HepG2 (cell line): Measurements from ENCODE around the gene ABCC10. TPM values are rescaled to one million over a fixed set of nuclear protein-coding genes. Genes with fewer than 3 reads are reported as not detected.

Experiments
- HIVEP1 ChIP-seq: sonication (generic); formaldehyde crosslinking; IDR thresholded peaks from 2 replicates; pipeline ENCODE4 v1.4.0; 2020; ENCODE audit warnings: mild to moderate bottlenecking, missing genetic modification reagents
- KDM3A ChIP-seq: IDR thresholded peaks from 2 replicates; pipeline ENCODE4 v1.6.1; 2018; ENCODE audit warnings: low read depth, missing compliant biosample characterization
- KDM4B ChIP-seq: sonication (generic); formaldehyde crosslinking; IDR thresholded peaks from 2 replicates; pipeline ENCODE4 v1.4.0; 2020; ENCODE audit warnings: missing genetic modification reagents
- LCORL ChIP-seq, 2 experiments: fragments of 450-650 bp in 1 of 2; sonication (generic) in 1 of 2; formaldehyde crosslinking in 1 of 2; IDR thresholded peaks; 2 replicates each; pipeline versions ENCODE4 v1.5.0 to v1.6.1; 2017 to 2020; ENCODE audit warnings: antibody characterized with exemption in 1 of 2, missing genetic modification reagents in 1 of 2
- MBNL3 ChIP-seq: fragments of 250-450 bp; sonication (Bioruptor Pico); conservative IDR thresholded peaks from 2 replicates; pipeline ENCODE4 v1.8.0; 2022; ENCODE audit warnings: mild to moderate bottlenecking, inconsistent platforms
- PAWR ChIP-seq: sonication (generic); formaldehyde crosslinking; IDR thresholded peaks from 2 replicates; pipeline ENCODE4 v1.4.0; 2020; ENCODE audit warnings: missing genetic modification reagents, mild to moderate bottlenecking, borderline replicate concordance
- REPIN1 ChIP-seq: sonication (generic); formaldehyde crosslinking; IDR thresholded peaks from 2 replicates; pipeline ENCODE4 v1.8.0; 2022; ENCODE audit warnings: missing genetic modification reagents, low read depth, mild to moderate bottlenecking, borderline replicate concordance
- RFXAP ChIP-seq: sonication (generic); formaldehyde crosslinking; IDR thresholded peaks from 2 replicates; pipeline ENCODE4 v1.4.0; 2020; ENCODE audit warnings: missing genetic modification reagents, borderline replicate concordance
- SCMH1 ChIP-seq: sonication (generic); formaldehyde crosslinking; IDR thresholded peaks from 2 replicates; pipeline ENCODE4 v1.9.0; 2021; ENCODE audit warnings: missing genetic modification reagents, mild to moderate bottlenecking, borderline replicate concordance
- SMARCC2 ChIP-seq: fragments of 450-650 bp; IDR thresholded peaks from 2 replicates; pipeline ENCODE4 v1.6.1; 2017; ENCODE audit warnings: antibody characterized with exemption, mild to moderate bottlenecking
- ZBTB21 ChIP-seq: sonication (generic); formaldehyde crosslinking; IDR thresholded peaks from 2 replicates; pipeline ENCODE4 v1.4.0; 2020; ENCODE audit warnings: missing genetic modification reagents
- ZBTB37 ChIP-seq: sonication (generic); formaldehyde crosslinking; IDR thresholded peaks from 2 replicates; pipeline ENCODE4 v1.4.0; 2020; ENCODE audit warnings: mild to moderate bottlenecking, missing genetic modification reagents
- ZBTB8A ChIP-seq: sonication (generic); formaldehyde crosslinking; IDR thresholded peaks from 2 replicates; pipeline ENCODE4 v1.4.0; 2020; ENCODE audit warnings: mild to moderate bottlenecking, low read depth, missing genetic modification reagents, borderline replicate concordance
- ZFP91 ChIP-seq: sonication (generic); formaldehyde crosslinking; IDR thresholded peaks from 2 replicates; pipeline ENCODE4 v1.9.0; 2022; ENCODE audit warnings: missing genetic modification reagents, mild to moderate bottlenecking, borderline replicate concordance
- ZNF20 ChIP-seq: sonication (generic); formaldehyde crosslinking; IDR thresholded peaks from 2 replicates; pipeline ENCODE4 v1.4.0; 2020; ENCODE audit warnings: mild to moderate bottlenecking, moderate library complexity, missing genetic modification reagents
- ZNF337 ChIP-seq: sonication (generic); formaldehyde crosslinking; IDR thresholded peaks from 2 replicates; pipeline ENCODE4 v1.5.1; 2020; ENCODE audit warnings: missing genetic modification reagents, low read depth, mild to moderate bottlenecking, borderline replicate concordance
- ZNF343 ChIP-seq: sonication (generic); formaldehyde crosslinking; IDR thresholded peaks from 2 replicates; pipeline ENCODE4 v1.4.0; 2020; ENCODE audit warnings: mild to moderate bottlenecking, missing genetic modification reagents
- ZNF354B ChIP-seq: sonication (generic); formaldehyde crosslinking; IDR thresholded peaks from 2 replicates; pipeline ENCODE4 v1.8.0; 2022; ENCODE audit warnings: mild to moderate bottlenecking, missing genetic modification reagents
- ZNF572 ChIP-seq: sonication (generic); formaldehyde crosslinking; IDR thresholded peaks from 2 replicates; pipeline ENCODE4 v1.5.1; 2020; ENCODE audit warnings: mild to moderate bottlenecking, missing genetic modification reagents
- ZNF614 ChIP-seq: IDR thresholded peaks from 2 replicates; pipeline ENCODE4 v1.6.1; 2018; ENCODE audit warnings: missing biosample characterization, missing genetic modification reagents, inconsistent platforms, borderline replicate concordance
- ZNF841 ChIP-seq: sonication (generic); formaldehyde crosslinking; IDR thresholded peaks from 2 replicates; pipeline ENCODE4 v1.8.1; 2023; ENCODE audit warnings: missing genetic modification reagents, borderline replicate concordance
- polyA plus RNA-seq, 8 experiments: library from polyadenylated mRNA; depleted of rRNA in 3 of 8; stranded (reverse) in 7 of 8; unstranded in 1 of 8; fragments of >200 nt; fragmentation: Illumina TruSeq in 4 of 8; extraction: Trizol in 4 of 8; gene quantifications; 2 replicates each; pipeline versions ENCODE4 v1.2.1 to v1.2.3, GENCODE V29; 2011 to 2016; ENCODE audit warnings: low read depth in 4 of 8, missing spikeins in 1 of 8, mixed read lengths in 1 of 8; ENCODE audit not compliant: insufficient read depth in 1 of 8
- total RNA-seq, 5 experiments: library from RNA; depleted of rRNA; stranded (reverse); fragments of >200 nt; fragmentation: Illumina TruSeq; extraction: Trizol; gene quantifications; 2 replicates each; pipeline ENCODE4 v1.2.3, GENCODE V29; 2016; ENCODE audit warnings: low read depth in 1 of 5
- TF ChIP-seq, protein P1 (sequence below): sonication (generic); formaldehyde crosslinking; IDR thresholded peaks from 2 replicates; pipeline ENCODE4 v1.4.0; 2020; ENCODE audit warnings: missing genetic modification reagents
- TF ChIP-seq, protein P2 (sequence below): sonication (generic); formaldehyde crosslinking; IDR thresholded peaks from 2 replicates; pipeline ENCODE4 v1.5.0; 2020; ENCODE audit warnings: missing genetic modification reagents
- TF ChIP-seq, protein P3 (sequence below): IDR thresholded peaks from 2 replicates; pipeline ENCODE4 v1.6.1; 2016; ENCODE audit warnings: missing compliant biosample characterization, missing genetic modification reagents, borderline replicate concordance

ABCC10 gene
- total and polyA plus RNA-seq, 2 of the 13 experiments (the other 11 are each of a cell fraction or from before 2014, with no cell fraction given), result 16.0 to 24.3 TPM

DNA sequence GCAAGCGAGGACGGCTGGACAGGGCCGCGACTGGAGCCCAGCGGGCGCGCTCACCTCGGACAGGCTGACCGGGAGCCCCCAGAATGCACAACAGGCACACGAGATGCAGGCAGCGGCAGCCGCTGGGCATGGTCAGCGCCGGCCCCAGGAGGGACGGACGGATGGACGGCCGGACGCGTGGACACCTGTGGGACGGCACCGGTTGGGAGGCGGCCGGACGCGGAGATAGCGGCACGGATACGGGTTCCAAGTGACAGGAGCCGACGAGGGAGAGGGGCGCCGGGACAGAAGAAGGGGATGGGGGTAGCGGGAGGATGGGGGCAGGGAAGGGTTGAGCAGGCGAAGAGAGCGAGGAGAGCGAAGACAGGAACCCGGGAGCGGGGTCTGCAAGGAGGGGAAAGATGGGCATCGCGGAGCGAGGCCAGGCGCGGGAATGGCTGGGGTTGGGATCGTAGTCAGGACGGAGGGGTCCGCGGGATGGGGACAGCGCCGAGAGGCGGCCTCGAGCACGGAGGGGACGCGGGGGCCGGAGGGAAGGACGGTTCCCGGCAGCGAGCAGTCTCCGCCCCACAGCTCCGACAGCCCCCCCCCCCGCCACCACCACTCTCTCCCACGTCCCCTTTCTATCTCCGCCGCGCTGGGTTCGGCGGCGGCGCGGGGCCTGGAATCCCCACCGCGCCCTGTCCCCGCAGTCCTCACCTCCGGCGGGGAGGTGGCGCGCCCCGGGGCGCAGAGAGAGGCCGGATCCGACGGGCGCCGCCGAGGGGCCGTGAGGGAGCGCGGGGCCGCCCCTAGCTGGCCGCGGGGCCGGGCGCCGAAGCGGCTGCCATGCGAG is 27.6 kb downstream of the ABCC10 start (continued):
- TF ChIP-seq, protein P1, sequence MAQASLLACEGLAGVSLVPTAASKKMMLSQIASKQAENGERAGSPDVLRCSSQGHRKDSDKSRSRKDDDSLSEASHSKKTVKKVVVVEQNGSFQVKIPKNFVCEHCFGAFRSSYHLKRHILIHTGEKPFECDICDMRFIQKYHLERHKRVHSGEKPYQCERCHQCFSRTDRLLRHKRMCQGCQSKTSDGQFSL (CRISPR knock-in tag), result peak; percentile 62; the same call in 1 of the 2 replicates
- TF ChIP-seq ZNF343 (CRISPR knock-in tag) (no peak), ZFP91 (CRISPR knock-in tag) (peak; percentile 77; the same call in 1 of the 2 replicates), ZBTB37 (CRISPR knock-in tag) (no peak), ZBTB8A (no peak), ZNF614 (CRISPR knock-in tag) (peak; percentile 52; the same call in 1 of the 2 replicates), HIVEP1 (CRISPR knock-in tag) (peak; percentile 68; the same call in 1 of the 2 replicates), SMARCC2 (no peak), ZNF572 (peak; percentile 84; the same call in 1 of the 2 replicates), ZBTB21 (CRISPR knock-in tag) (no peak), SCMH1 (CRISPR knock-in tag) (no peak), LCORL (IDR thresholded peaks at IDR 0.05) (no peak), LCORL (CRISPR knock-in tag; IDR thresholded peaks at IDR 0.05) (peak; percentile 97), MBNL3 (CRISPR knock-in tag) (no peak), ZNF20 (CRISPR knock-in tag) (no peak), KDM4B (peak; percentile 68; the same call in 1 of the 2 replicates), ZNF841 (CRISPR knock-in tag) (no peak), REPIN1 (peak; percentile 93; the same call in 1 of the 2 replicates), PAWR (CRISPR knock-in tag) (no peak), ZNF337 (peak; percentile 100; the same call in 1 of the 2 replicates), RFXAP (no peak), ZNF354B (CRISPR knock-in tag) (no peak), KDM3A (CRISPR knock-in tag) (peak; percentile 18; the same call in 1 of the 2 replicates)
- TF ChIP-seq, protein P2, sequence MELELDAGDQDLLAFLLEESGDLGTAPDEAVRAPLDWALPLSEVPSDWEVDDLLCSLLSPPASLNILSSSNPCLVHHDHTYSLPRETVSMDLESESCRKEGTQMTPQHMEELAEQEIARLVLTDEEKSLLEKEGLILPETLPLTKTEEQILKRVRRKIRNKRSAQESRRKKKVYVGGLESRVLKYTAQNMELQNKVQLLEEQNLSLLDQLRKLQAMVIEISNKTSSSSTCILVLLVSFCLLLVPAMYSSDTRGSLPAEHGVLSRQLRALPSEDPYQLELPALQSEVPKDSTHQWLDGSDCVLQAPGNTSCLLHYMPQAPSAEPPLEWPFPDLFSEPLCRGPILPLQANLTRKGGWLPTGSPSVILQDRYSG (CRISPR knock-in tag), result no peak
- TF ChIP-seq, protein P3, sequence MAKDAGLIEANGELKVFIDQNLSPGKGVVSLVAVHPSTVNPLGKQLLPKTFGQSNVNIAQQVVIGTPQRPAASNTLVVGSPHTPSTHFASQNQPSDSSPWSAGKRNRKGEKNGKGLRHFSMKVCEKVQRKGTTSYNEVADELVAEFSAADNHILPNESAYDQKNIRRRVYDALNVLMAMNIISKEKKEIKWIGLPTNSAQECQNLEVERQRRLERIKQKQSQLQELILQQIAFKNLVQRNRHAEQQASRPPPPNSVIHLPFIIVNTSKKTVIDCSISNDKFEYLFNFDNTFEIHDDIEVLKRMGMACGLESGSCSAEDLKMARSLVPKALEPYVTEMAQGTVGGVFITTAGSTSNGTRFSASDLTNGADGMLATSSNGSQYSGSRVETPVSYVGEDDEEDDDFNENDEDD, result peak; percentile 66; the same call in 1 of the 2 replicates
